HL-60 (cell line): ENCODE results near the gene NTSR2.

ENCODE experiments used
- GABPA ChIP-seq: IDR thresholded peaks from 2 replicates; pipeline ENCODE4 v1.6.1; 2012; ENCODE audit warnings: low read depth
- POLR2AphosphoS5 ChIP-seq: IDR thresholded peaks from 2 replicates; pipeline ENCODE4 v1.6.1; 2012; ENCODE audit warnings: low read depth
- TF ChIP-seq, protein P1 (sequence below): IDR thresholded peaks from one replicate; pipeline ENCODE4 v1.5.1; 2011; ENCODE audit warnings: low read length, control low read depth, inconsistent platforms; ENCODE audit not compliant: insufficient read depth
- TF ChIP-seq, protein P2 (sequence below): IDR thresholded peaks from 2 replicates; pipeline ENCODE4 v1.6.1; 2012; ENCODE audit warnings: low read depth; ENCODE audit not compliant: insufficient replicate concordance

GRCh38 chr2:11655495-11655894, 14.5 kb downstream of the NTSR2 start:
- TF ChIP-seq, protein P1, sequence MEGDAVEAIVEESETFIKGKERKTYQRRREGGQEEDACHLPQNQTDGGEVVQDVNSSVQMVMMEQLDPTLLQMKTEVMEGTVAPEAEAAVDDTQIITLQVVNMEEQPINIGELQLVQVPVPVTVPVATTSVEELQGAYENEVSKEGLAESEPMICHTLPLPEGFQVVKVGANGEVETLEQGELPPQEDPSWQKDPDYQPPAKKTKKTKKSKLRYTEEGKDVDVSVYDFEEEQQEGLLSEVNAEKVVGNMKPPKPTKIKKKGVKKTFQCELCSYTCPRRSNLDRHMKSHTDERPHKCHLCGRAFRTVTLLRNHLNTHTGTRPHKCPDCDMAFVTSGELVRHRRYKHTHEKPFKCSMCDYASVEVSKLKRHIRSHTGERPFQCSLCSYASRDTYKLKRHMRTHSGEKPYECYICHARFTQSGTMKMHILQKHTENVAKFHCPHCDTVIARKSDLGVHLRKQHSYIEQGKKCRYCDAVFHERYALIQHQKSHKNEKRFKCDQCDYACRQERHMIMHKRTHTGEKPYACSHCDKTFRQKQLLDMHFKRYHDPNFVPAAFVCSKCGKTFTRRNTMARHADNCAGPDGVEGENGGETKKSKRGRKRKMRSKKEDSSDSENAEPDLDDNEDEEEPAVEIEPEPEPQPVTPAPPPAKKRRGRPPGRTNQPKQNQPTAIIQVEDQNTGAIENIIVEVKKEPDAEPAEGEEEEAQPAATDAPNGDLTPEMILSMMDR = no peak
- TF ChIP-seq POLR2AphosphoS5 = no peak
- TF ChIP-seq GABPA = no peak
- TF ChIP-seq, protein P2, sequence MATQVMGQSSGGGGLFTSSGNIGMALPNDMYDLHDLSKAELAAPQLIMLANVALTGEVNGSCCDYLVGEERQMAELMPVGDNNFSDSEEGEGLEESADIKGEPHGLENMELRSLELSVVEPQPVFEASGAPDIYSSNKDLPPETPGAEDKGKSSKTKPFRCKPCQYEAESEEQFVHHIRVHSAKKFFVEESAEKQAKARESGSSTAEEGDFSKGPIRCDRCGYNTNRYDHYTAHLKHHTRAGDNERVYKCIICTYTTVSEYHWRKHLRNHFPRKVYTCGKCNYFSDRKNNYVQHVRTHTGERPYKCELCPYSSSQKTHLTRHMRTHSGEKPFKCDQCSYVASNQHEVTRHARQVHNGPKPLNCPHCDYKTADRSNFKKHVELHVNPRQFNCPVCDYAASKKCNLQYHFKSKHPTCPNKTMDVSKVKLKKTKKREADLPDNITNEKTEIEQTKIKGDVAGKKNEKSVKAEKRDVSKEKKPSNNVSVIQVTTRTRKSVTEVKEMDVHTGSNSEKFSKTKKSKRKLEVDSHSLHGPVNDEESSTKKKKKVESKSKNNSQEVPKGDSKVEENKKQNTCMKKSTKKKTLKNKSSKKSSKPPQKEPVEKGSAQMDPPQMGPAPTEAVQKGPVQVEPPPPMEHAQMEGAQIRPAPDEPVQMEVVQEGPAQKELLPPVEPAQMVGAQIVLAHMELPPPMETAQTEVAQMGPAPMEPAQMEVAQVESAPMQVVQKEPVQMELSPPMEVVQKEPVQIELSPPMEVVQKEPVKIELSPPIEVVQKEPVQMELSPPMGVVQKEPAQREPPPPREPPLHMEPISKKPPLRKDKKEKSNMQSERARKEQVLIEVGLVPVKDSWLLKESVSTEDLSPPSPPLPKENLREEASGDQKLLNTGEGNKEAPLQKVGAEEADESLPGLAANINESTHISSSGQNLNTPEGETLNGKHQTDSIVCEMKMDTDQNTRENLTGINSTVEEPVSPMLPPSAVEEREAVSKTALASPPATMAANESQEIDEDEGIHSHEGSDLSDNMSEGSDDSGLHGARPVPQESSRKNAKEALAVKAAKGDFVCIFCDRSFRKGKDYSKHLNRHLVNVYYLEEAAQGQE = no peak
